Activated CD8-positive, alpha-beta memory T cell treated with anti-CD3 and anti-CD28 coated beads, Interleukin-2, amount 50 U/mL, for 48 hours (primary cell): ENCODE measurements around the gene AMBRA1.
A peak's percentile ranks its signal among the peaks of the same experiment; 100 is the strongest.
"Not testable (repeated sequence)": the region's sequence is repeated elsewhere in the genome, so short reads cannot be mapped to it uniquely, and the experiment has no call there.

ENCODE experiments used
- DNase-seq: peaks from one replicate; pipeline ENCODE4 v3.0.0-alpha.2; 2020

AMBRA1 gene

DNA sequence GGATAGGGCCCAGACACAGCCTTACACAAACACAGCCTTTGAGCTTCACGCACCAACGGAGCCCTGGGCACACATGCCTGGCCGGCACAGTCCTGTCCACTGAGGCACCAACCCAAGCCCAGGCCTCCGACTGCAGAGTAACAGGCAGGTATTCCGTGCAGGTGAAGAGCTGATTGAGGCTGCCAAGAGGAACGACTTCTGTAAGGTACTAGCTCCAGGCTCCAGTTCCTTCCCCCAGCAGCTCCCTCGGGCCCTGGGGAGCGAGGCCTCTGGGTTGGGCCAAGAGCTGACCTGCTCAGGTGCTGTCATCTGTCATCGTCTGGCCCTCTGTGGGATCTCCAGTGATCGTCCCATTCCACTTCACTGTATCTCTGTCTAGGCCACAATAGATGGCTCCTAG lies 215.5 kb downstream of the AMBRA1 start:
- DNase-seq, result no peak

DNA sequence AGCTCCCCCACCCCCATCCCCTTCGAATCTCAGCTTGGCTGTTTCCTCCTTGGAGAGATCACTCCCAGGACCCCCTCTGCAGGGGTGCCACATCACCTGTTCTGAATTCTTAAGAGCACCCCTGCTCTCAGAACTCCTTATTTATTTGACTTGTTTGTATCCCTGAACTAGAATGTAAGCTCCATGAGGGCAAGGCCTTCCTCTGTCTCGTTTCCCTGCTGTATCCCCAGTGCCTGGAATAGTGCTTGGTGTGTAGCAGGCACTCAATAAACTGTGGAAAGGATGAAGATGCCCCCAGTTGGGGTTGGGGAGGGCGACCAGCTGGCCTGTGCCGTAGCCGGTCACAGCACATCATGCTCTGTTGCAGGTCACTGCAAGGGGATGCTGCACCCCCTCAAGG lies 216.0 kb downstream of the AMBRA1 start:
- DNase-seq, result no peak

DNA sequence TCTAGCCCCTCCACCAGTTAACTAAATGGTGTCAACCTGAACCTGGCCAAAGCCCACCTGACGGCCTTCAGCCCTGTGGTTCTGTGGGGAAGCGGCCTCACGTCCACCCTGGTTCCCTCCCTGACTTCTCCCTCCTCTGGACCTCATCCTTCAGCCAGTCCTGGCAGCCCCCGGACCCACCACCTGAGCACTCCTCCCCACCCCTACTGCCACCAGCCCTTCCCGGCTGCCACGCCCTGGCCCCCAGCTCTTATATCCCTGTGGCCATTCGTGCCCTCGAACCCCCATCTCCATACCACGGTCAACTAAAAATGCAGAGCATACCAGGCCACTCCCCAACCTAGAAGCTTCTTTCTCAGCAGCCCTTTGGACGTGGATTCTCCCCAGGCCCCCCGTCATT lies 216.5 kb downstream of the AMBRA1 start:
- DNase-seq, result no peak

DNA sequence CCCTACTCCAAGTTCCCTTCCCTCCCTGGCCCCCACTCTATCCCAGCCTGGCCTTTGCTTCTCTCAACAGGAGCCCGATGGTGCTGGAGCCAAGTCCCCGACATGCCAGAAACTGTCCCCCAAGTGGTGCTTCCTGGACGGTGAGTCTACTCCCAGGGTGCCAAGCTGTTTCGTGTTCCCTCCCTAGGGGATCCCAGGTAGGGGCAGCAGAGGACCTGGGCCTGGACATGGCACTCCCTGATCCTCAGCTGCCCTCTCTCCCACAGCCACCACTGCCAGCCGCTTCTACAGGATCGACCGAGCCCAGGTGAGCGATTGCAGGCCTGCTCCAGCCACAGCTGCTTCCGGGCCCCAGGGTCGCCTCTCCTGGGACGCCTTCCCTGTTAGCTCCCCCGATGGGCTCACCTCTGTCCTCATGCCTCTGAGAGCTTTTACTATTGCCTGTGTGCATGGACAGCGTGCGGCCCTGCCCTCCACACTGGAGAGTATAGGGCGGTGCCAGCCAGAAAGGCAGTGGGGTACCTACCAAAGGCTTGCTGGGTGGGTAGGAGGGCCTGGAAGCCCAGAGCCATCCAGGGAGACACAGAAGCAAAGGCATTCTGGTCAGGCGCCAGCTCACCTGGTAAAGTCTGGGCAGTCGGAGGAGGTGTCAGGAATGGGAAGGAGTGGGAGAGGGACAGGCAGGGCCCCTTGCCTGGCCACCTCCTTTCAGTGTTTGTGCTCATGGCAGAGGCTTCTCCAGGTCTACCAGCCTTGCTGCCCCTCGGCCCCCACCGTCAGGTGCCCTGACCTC lies 217.4 kb downstream of the AMBRA1 start:
- DNase-seq, result no peak

DNA sequence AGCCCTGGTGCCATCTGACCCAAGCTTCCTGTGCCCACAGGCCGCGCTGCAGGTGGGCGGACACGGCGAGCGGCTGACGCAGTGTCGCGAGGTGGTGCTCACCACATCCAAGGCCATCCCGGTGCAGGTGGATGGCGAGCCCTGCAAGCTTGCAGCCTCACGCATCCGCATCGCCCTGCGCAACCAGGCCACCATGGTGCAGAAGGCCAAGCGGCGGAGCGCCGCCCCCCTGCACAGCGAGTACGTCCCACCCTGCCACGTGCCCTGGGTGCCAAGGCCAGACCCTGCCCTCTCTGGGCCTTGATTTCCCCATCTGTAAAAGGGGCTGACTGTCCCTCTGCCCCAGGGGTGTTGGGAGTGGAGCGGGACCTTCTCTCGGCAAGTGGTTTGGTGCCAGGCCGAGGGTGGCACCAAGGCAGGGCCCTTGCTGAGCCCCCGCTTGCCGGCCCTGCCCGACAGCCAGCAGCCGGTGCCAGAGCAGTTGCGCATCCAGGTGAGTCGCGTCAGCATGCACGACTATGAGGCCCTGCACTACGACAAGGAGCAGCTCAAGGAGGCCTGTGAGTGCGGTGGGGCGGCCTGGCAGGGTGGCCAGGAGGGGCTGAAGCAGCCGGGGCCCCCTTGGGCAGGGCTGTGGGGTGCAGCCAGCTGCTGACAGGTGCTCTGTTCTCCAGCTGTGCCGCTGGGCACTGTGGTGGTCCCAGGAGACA lies 218.3 kb downstream of the AMBRA1 start:
- no peak for DNase-seq

DNA sequence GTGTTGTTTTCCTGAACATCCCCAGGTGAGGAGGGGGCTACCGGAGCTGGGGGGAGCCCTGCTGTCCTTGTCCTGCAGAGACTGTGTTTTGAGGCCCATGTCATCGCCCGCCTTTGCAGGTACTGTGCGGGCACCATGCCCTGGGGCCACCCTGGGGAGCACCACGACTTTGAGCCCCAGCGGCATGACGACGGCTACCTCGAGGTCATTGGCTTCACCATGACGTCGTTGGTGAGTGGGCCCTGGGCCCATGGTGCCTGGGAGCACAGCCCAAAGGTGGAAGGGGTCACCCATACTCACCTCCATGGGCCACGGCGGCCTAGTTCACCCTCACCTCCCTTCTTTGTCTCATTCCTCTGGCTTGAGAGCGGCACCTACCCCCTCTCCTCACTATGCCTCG lies 219.0 kb downstream of the AMBRA1 start:
- DNase-seq, result no peak

DNA sequence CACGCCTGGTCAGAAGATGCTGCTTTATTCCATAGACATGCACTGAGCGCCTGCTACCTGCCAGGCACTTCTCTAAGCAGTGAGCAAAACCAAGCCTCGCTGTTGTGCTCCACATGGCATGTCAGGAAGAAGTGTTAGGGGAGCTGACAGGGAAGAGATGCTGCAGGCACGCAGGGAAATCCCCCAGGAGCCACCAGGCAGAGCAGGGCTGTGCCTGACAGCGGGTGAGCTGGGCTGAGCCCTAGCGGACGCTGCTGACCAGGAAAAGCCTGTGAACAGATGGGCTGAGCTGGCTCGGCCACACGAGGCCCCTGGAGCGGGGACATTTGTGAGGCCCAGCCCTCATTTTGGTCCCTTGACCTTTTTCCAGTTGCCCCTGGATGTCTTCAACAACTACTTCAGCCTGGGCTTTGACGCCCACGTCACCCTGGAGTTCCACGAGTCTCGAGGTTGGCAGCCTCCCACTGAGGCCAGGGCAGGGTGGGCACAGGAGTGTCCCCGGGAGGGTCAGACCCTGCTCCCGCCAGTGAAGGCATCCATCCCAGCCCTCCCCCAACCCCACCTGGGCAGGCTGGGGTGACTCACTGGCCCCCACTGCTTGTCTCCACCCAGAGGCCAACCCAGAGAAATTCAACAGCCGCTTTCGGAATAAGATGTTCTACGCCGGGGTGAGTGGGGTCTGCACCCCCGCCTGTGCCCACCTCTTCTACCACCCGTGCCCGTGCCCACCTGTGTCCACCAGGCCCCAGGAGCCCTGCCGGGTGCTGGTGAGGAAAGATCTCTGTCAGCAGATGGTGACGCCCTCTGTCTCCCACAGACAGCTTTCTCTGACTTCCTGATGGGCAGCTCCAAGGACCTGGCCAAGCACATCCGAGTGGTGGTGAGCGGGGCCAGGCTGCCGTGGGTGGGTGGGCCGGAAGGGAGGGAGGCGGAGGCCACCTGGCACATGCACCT lies 219.8 kb downstream of the AMBRA1 start:
- no peak for DNase-seq

DNA sequence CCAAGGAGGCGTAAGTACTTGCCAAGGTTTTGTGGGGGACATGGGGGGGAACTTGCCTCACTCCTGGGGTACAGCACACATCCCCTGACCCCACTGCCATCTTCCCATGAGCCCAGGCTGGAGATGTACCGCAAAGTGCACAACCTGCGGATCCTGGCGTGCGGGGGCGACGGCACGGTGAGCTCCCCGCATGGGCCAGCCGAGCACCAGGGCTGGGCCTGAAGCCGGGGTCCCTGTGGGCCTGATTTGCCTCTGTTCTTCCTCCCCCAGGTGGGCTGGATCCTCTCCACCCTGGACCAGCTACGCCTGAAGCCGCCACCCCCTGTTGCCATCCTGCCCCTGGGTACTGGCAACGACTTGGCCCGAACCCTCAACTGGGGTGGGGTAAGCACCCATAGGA lies 221.3 kb downstream of the AMBRA1 start:
- DNase-seq, result not testable (repeated sequence)

DNA sequence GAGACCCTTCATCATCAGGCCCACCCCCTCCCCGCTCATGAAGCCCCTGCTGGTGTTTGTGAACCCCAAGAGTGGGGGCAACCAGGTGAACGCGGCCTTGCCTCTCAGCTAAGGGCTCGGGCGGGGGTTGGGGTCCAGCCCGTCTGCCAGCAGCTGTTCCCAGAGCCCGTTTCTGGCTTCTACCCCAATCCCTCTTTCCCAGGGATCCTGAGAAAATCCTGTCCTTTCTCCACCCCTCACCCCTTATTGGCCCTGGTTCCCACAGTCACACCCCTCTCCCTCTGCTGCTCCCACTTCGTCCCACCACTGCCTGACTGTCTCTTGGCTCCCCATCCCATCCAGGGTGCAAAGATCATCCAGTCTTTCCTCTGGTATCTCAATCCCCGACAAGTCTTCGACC lies 221.7 kb downstream of the AMBRA1 start:
- no peak for DNase-seq

DNA sequence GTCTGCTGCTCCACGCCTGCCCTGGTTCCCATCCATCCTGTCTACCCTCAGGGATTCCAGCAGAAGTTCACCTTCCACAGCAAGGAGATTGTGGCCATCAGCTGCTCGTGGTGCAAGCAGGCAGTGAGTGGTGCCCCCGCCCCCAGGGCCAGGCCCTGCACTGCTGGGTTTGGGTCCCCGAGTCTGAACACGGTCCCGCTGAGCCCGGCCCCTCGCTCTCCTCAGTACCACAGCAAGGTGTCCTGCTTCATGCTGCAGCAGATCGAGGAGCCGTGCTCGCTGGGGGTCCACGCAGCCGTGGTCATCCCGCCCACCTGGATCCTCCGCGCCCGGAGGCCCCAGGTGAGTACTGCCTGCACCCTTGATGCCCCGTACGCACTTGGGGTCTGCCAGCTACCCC lies 222.6 kb downstream of the AMBRA1 start:
- DNase-seq, result not testable (repeated sequence)

DNA sequence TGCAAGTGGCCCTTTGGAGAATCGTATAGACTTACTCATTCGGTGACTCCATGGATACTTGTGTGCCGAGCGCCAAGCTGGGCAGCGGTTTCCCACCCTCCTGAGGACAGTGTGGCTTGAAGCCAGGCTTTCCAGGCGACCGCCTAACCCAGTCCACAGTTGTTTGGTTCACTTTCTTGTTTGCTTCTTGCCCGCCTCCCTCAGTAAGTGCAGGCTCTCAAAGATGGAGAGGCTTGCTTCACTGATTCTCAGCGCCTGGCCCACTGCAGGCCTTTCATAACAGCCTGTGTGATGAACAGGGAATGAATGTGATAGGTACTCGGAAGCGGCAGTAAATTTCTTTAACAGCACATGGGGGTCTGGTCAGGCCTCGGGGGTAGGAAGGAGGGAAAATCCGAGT lies 223.6 kb downstream of the AMBRA1 start:
- no peak for DNase-seq

DNA sequence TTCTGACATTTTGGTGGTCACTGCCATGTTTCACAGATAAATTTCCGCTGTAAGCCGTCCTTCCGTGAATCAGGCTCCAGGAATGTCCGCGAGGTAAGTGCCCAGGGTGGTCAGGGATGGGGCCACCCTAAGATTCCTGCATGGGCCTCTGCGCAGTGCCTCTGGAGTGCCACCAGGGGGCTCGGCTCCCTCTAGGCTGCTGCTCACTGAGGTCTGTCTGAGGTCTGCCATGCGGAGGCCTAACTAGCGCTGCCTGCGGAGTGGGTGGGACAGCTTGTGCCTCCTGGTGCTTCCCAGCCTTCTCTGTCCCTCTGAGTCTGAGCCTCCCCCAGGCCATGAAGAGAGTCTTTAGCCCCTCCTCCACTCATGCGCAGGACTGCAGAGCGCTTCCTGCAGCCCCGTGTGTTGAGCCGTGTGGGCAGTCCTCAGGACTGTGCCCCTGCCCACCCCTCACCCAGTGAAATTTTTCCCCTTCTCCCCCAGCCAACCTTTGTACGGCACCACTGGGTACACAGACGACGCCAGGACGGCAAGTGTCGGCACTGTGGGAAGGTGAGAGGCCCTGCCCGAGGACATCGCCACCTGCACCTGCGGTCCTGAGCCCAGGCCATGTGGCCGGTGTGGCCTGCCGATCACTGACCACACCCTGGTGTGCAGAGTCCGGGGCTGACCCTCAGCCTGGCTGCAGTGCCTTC lies 224.2 kb downstream of the AMBRA1 start:
- peak; percentile 84 for DNase-seq

DNA sequence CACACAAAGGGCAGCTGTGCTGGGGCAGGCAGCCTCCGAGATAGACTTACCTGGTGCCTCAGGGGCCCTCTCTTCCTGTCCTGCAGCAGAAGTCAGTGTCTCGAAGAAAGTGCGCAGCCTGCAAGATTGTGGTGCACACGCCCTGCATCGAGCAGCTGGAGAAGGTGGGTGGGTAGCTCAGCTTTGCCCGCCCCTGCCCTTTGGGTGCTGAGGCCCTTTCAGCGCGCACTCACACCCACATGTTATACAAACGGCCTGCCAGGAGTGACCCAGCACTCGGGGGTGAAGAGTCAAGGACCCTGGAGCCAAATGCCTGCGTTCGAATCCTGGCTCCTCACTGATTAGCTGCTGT lies 225.9 kb downstream of the AMBRA1 start:
- no peak for DNase-seq

DNA sequence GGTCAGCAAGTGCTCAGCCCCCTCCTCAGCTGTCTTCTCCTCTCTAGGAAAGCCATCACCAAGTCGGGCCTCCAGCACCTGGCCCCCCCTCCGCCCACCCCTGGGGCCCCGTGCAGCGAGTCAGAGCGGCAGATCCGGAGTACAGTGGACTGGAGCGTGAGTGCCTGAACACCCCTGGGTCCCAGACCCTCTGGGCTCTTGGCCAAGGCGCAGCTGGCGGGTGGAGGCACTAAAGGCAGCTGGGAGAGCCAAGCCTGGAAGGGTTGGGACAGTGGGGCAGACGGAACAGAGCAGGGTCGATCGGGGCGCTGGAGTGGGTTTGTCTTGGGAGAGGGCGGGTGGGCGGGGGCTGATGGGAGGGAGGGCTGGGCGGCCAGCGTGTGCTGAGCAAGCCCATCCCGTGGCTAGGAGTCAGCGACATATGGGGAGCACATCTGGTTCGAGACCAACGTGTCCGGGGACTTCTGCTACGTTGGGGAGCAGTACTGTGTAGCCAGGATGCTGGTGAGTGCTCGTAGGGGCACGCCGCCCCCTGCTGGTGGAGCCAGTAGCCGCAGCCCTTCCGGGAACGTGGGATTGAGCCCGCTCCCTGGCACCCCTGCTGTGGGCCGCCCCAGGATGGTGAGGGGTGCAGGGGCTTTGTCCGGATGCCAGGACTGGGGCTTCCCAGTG lies 226.4 kb downstream of the AMBRA1 start:
- peak; percentile 92 for DNase-seq

DNA sequence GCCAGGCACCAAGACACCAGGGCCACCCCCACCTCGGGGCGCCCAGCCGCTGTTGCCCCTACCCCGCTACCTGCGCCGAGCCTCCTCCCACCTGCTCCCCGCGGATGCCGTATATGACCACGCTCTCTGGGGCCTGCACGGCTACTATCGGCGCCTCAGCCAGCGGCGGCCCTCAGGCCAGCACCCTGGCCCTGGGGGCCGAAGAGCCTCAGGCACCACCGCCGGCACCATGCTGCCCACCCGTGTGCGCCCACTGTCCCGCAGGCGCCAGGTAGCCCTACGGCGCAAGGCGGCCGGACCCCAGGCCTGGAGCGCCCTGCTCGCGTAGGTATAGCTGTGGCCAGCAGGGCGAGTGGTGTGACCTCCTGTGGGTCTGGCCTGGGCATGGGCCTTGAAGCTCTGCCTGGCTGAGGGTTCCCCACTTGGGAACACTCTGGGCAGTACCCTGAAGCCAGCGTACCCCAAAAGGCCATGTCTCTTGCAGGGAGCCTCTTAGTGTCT lies 227.1 kb downstream of the AMBRA1 start:
- DNase-seq, result no peak

DNA sequence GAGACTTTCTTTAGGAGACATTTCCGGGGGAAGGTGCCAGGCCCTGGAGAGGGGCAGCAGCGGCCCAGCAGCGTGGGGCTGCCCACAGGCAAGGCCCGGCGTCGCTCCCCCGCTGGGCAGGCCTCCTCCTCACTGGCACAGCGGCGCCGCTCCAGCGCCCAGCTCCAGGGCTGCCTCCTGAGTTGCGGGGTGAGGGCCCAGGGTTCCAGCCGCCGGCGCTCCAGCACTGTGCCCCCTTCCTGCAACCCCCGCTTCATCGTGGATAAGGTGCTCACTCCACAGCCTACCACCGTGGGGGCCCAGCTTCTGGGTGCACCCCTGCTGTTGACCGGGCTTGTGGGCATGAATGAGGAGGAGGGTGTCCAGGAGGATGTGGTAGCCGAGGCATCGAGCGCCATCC lies 227.6 kb downstream of the AMBRA1 start:
- no peak for DNase-seq

DNA sequence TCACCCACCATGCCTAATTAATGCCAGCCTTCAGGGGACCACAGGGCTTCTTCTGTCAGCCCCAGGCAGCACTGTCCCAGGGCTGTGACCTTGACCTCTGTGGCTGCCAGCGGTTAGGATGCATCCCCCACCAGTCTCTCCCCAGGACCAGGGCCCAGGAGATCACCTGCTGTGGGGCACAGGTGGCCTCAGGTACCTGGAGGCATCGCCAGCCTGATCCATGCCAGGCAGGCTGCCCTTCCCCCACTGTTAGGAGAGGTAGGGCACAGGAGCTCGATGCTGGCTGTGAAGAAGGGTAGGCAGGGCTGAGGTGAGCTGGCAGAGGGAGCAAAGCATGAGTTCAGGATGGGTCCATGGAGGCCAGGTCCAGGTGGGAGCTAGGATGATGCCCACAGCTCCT lies 229.0 kb downstream of the AMBRA1 start:
- no peak for DNase-seq

DNA sequence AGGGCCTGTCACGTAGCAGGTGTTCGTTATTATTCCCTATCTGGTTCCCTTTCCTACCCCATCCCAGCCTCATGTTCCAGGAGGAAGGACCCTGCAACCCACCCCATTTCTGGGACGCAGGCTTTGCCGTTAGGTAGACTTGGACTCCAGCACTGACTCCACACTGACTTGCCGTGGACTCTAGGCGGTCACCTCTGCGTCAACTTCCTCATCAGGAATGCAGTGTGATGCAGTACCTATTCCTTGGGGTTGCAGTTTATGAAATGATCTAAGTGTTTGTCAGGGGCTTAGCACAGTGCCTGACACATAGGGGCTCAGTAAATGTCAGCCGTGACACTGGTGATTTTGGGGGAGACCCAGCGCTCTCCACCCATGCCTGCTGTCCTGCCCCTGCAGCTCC lies 229.8 kb downstream of the AMBRA1 start:
- no peak for DNase-seq

DNA sequence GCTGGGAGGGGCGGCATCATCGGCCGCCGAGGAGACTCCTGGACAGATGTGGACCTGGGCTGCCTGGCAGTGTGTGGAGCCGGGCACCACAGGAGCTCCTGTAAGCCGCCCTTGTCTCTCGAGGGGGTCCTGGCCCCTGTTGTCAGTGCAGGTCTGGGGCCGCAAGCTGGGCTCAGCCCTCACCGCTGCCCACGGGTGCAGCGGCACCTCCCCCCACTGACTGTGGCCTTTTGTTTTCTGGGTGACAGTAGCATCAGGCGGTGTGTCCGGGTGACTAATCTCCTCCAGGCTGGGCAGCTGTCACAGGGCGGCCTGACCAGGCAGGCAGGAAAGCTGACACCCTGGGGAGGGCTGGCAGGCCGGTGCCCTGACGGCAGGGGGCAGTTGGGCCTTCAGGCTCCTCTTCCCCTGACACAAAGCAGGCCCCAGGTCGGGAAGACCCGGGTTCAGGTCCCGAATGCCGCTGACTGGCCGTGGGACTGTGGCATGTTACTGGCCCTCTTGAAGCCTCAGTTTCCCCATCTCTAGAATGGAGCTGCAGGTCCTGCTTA lies 230.3 kb downstream of the AMBRA1 start:
- no peak for DNase-seq

DNA sequence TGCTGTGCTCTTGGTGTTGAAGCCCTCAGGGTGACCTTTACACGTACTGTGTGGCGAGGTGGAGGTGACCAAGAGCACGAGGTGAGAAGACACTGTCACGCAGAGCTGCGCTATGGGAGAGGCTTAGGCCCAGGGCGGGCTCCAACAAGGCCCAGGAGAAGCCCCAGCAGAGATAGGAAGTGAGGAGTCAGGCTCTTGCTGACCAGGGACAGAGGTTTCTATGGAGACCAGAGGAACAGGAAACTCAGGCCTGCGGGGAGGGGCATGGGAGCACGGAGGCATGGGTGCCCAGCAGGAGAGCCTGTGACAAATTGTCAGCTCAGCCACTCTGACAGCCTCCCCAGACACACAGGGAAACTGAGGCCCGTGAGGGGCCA lies 230.8 kb downstream of the AMBRA1 start:
- no peak for DNase-seq

DNA sequence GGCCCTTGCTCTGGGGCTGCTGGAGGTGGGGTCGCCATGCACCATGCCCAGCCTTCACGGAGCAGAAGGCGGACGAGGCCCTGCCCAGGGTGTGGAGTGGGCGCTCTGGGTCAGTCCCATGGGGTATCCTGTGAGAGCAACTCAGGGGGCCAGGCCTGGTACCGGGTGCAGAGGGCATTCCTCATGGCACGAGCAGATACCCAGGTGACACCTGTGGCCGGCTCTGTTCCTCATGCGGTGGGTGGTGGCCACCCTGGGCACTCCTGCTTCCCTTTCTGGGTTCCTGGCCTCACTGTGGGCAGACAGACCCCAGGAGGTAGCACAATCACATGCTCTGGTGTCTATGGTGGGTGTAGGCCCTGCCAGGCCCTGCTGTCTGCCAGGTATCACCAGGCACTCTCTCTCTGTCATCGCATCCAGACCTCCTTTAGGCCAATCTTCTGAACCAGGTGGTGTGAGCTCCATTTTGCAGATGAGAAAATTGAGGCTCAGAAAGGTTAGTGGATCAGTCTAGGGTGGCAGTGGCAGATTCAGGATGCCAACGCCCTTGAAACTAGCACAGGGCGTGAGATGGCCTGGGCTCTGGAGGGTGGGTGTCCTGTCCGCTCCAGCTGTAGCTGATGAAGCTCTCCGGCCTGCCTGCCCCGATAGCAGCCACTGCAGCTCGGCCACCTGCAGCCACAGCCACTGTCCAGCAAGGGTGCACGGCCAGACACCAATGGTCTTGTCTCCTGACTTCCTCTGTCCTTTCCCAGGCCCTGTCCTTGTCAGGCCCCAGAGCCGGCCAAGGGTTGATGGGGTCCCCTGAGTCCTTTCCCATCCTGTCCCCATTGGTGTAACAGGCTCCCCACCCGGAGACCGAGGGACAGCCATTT lies 231.4 kb downstream of the AMBRA1 start:
- DNase-seq, result no peak
